ENCODE data around the gene CDRT4.

DNA sequence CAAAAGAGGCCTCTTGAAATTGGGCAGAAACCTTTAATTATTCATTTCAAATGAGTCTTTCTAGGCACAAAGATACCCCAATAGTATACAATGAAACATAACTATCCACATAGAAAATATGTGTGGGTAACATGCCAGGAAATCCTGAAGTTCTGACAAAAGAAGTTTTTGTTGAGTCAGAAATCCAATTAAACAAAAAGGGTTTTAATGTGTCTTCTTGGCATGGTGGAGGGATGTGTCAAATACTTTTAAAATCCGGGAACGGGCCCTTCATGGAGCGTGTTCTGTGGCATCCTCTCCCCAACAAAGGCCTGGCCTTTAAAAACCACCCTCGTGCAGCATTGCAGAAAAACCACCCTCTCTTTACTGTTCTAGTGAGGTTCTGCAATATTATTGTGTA lies 14.2 kb downstream of the CDRT4 start:
- no peak for TF ChIP-seq CTCF (IDR thresholded peaks at IDR 0.05; ENCODE audit: borderline replicate concordance, extremely low read depth, low read length, poor library complexity, severe bottlenecking)
- TF ChIP-seq EZH2 (IDR thresholded peaks at IDR 0.05; ENCODE audit: borderline replicate concordance, low read depth, low read length, severe bottlenecking): no peak

Measured in DND-41 (cell line).